Activated T-helper 1 cell treated with anti-CD3 and anti-CD28 coated beads, Interleukin-2, amount 50 U/mL, for 16 hours (primary cell): ENCODE measurements around the gene BSN.
A peak's percentile ranks its signal among the peaks of the same experiment; 100 is the strongest.

Source experiments
- DNase-seq, 2 donors: peaks; one replicate each; pipeline ENCODE4 v3.0.0-alpha.2; 2020; ENCODE audit warnings: low read depth in 1 of 2, low spot score in 1 of 2

Gene BSN

GRCh38 chr3:49654955-49655556, 100.8 kb downstream of the BSN start:
- no peak for DNase-seq

DNA sequence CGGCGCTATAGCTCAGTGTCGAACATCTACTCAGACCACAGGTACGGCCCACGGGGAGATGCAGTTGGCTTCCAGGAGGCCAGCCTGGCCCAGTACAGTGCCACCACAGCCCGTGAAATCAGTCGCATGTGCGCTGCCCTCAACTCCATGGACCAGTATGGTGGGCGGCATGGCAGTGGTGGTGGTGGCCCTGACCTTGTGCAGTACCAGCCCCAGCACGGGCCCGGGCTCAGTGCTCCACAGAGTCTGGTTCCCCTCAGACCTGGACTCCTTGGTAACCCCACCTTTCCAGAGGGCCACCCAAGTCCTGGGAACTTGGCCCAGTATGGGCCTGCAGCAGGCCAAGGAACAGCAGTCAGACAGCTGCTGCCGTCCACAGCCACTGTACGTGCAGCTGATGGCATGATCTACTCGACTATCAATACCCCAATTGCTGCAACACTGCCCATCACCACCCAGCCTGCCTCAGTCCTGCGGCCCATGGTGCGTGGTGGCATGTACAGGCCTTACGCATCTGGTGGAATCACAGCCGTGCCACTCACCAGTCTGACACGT, 101.5 kb downstream of the BSN start:
- DNase-seq = no peak

DNA sequence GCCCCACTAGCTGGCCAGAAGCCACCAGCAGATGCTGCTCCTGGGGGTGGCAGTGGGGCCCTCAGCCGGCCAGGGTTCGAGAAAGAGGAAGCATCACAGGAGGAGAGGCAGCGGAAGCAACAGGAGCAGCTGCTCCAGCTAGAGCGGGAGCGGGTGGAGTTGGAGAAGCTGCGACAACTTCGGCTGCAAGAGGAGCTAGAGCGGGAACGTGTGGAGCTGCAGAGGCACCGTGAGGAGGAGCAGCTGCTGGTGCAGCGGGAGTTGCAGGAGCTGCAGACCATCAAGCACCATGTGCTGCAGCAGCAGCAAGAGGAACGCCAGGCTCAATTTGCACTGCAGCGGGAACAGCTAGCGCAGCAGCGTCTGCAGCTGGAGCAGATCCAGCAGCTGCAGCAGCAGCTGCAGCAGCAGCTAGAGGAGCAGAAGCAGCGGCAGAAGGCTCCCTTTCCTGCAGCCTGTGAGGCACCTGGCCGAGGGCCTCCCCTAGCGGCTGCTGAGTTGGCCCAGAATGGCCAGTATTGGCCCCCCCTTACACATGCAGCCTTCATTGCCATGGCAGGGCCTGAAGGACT, 102.3 kb downstream of the BSN start:
- no peak for DNase-seq

- DNase-seq = no peak
Measured at GRCh38 chr3:49657208-49657915, 103.1 kb downstream of the BSN start.

DNA sequence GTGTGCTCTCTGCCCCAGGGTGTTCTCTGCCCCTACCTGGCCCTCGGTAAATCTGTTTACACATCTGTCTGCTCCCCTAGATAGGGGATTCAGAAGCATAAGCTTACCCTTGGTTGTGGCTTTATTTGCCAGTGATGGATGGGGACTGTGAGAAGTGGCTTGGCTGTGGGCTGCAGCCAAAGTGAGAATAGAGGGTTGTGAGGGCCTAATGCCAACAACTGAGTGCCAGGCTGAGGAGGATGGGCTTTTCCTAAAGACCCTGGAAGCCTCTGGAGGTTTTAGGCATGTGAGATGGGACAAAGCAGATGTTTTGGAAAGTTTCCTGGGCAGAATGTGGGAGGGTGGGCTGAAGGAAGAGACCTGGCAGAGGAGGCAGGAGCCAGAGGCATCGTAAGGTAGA, 104.4 kb downstream of the BSN start:
- DNase-seq = no peak

GRCh38 chr3:49659756-49660155, 105.5 kb downstream of the BSN start:
- no peak for DNase-seq

GRCh38 chr3:49661281-49661680, 107.0 kb downstream of the BSN start:
- DNase-seq = no peak

DNA sequence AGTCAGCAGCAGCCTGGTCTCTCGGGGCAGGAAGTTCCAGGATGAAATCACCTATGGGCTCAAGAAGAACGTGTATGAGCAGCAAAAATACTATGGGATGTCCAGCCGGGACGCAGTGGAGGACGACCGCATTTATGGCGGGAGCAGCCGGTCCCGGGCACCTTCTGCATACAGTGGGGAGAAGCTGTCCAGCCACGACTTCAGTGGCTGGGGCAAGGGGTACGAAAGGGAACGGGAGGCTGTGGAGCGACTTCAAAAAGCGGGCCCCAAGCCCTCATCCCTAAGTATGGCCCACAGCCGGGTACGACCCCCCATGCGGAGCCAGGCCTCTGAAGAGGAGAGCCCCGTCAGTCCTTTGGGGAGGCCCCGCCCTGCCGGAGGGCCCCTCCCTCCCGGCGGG, 107.7 kb downstream of the BSN start:
- DNase-seq = no peak

- DNase-seq = no peak
Measured at GRCh38 chr3:49662720-49663413, 108.6 kb downstream of the BSN start.

DNA sequence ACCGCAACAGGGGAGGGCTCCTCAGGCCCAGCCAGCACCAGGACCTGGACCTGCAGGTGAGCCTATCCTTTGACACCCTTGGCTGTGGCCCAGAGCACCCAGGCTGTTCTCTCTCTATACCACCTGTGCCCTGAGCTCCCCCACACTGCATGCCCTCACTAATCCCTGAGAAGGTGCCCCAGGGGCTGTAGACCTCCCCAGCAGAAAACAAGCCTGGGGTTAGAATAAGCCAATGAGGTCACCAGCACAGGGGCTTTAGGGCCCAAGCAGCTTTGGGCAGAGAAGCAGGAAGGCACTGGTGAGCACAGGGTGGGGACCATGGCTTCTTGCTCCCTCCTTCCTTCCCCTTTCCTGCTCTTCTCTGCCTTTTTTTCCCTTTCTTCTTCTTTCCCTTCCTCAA, 109.6 kb downstream of the BSN start:
- DNase-seq = no peak

DNA sequence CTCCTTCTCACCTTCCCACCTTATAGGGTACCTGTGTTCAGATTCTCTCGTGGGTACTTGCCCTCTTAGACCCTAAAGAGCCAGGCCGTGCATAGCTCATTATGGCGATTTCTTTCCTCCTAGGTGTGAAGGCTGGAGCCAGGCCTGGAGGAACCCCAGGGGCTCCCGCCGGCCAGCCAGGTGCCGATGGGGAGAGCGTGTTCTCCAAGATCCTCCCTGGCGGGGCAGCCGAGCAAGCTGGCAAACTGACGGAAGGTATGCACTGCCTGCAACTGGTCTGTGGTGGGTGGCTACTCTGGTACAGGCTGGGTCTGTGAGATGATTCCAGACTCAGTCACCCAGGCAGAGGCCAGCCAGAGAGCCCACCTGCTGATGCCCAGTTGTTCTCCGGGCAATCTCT, 110.0 kb downstream of the BSN start:
- DNase-seq = no peak

DNA sequence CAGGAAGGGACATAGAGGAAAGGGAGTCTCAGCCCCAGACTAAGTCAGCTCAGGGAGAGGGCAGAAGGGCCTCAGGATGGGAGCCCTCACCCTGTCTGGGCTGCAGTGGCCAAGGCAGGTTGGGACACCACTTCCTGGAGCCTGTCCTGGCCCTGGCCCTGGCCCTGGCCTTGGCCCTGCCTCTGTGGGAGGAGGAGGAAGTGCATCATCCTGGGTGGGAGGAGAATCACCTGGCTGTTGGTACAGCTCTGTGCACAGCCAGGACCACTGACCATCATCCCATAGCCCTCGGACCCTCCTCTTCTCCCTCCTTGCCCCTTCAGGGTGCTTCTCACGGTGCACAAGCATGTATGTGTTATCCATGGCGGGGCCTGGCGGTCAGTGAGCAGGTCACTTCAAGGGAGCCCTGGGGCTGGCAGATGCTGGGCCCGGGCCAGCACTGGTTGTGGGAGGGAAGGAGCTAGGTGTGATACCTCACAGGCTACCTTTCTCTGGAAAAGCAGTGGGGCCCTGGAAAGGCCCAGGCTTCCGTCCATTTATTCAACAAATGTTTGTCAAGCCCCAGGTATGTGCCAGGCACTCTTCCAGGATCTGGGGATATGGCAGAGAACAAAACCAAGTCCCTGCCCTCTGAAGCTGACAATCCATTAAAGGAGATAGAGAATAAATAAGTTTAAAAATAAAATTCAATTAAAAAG, 111.7 kb downstream of the BSN start:
- DNase-seq = no peak

- DNase-seq = no peak
Measured at GRCh38 chr3:49666592-49666991, 112.3 kb downstream of the BSN start.

- no peak for DNase-seq
Measured at GRCh38 chr3:49667701-49668413, 113.6 kb downstream of the BSN start.

DNA sequence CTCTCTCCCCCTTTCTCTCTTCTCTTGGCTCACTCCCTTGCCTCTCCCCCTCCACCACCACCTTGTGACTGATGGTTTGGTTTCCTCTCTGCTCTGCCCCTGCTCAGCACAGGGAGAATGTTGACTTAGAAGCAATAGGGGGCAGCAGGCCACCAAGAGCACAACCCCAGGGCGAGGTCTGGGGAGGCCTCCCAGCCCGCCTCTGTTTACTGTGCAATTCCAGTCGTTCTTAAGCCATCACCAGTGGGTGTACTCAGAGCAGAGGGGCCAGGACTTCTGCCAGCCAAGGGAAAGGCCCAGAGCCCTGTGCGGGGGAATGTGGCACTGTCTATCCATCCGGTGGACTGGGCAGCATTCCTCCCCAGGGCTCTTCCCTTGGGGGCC, 114.1 kb downstream of the BSN start:
- DNase-seq = no peak

GRCh38 chr3:49668861-49669260, 114.6 kb downstream of the BSN start:
- no peak for DNase-seq

GRCh38 chr3:49669352-49669751, 115.1 kb downstream of the BSN start:
- DNase-seq = no peak

GRCh38 chr3:49670940-49671290, 116.6 kb downstream of the BSN start:
- DNase-seq = no peak

DNA sequence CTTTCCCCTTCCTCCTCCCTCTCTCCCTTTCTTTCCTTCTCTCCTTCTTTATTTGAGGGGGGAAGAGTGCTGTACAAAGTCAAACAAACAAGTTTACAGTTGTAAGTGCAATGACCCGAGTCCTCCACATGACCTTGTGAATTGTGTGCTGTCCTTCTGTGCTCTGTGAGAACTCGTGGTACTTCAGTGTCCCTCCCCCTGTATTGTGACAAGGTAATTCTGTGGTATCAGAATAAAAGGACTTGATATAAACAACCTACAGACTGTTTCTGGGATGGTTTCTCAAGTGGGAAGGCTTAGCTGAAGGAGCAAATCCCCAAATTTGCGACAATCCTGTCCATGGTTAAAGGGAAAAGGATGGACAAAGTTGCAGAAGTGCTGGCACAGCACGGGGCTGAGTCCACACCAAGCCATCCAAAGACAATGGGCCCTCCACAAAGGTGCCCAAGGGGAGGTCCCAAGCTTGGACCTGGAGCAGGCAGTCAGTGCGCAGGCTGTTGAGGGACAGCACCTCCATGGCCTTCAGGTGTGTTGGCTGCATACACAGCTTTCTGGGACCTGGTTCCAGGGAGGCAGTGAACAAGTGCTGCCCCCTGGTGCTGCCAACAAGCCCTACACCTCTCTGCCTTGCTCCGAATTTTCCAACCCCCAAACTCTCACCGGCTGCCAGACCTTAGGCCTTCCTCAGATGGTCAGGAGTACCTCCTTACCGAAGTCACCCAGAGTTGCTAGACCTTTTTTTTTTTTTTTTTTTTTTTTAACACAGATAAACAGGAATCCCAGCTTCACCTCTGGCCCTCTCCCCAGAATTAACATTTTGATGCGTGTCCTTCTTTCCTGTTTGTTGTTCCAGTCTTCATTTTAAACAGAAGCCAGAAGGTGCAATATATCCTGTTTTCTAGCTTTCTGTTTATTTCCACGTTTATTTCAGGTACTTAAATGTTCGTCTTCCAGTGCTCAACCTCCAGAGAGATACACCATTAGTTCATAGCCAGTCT, 117.3 kb downstream of the BSN start:
- DNase-seq = peak; percentile 41 to 59
